ENCODE measurements around the gene IDI2. TPM values are rescaled to one million over a fixed set of nuclear protein-coding genes. Genes with fewer than 3 reads are reported as not detected.

Gene IDI2
- total RNA-seq, 1 donor from 2014 or later: 0.13 TPM

DNA sequence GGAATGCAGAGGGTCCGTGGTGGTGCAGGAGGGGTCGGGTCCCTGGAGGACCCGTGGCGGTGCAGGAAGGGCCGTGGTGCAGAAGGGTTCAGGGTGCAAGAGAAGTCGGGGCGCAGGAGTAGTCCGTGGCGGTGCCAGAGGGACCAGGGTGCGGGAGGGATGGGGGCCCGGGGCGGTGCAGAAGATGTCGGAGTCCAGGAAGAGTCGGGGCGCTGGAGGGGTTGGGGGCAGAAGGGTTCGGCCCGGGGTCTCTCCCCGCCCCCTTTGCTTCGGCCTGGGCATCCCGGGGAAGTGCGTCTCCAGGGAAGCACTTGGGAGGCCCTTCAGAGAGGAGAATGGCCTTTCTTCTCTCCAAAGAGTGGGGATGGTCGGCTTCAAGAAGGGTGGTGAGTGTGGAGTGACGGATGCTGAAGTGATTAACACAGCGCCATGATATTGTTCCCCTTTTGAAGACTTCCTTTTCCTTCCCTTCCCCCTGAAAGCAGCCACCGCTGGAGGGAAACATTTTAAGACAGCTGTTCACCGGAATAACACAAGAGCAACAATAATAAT lies 31.5 kb upstream of the IDI2 start:
- H3K4me3 ChIP-seq (ENCODE audit: low read depth, low read length): peak overlapping the region; percentile 99
- TF ChIP-seq, protein P1, sequence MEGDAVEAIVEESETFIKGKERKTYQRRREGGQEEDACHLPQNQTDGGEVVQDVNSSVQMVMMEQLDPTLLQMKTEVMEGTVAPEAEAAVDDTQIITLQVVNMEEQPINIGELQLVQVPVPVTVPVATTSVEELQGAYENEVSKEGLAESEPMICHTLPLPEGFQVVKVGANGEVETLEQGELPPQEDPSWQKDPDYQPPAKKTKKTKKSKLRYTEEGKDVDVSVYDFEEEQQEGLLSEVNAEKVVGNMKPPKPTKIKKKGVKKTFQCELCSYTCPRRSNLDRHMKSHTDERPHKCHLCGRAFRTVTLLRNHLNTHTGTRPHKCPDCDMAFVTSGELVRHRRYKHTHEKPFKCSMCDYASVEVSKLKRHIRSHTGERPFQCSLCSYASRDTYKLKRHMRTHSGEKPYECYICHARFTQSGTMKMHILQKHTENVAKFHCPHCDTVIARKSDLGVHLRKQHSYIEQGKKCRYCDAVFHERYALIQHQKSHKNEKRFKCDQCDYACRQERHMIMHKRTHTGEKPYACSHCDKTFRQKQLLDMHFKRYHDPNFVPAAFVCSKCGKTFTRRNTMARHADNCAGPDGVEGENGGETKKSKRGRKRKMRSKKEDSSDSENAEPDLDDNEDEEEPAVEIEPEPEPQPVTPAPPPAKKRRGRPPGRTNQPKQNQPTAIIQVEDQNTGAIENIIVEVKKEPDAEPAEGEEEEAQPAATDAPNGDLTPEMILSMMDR (IDR thresholded peaks at IDR 0.05; ENCODE audit: insufficient read depth, low read length, poor library complexity, severe bottlenecking): no peak
- H3K27me3 ChIP-seq (ENCODE audit: control insufficient read depth, insufficient read depth, low read length): no peaks in the 10 kb centered on the region
- no peaks in the 10 kb centered on the region for H3K36me3 ChIP-seq (ENCODE audit: control insufficient read depth, insufficient read depth, low read length)
- DNase-seq (ENCODE audit: low read depth): no peak

DNA sequence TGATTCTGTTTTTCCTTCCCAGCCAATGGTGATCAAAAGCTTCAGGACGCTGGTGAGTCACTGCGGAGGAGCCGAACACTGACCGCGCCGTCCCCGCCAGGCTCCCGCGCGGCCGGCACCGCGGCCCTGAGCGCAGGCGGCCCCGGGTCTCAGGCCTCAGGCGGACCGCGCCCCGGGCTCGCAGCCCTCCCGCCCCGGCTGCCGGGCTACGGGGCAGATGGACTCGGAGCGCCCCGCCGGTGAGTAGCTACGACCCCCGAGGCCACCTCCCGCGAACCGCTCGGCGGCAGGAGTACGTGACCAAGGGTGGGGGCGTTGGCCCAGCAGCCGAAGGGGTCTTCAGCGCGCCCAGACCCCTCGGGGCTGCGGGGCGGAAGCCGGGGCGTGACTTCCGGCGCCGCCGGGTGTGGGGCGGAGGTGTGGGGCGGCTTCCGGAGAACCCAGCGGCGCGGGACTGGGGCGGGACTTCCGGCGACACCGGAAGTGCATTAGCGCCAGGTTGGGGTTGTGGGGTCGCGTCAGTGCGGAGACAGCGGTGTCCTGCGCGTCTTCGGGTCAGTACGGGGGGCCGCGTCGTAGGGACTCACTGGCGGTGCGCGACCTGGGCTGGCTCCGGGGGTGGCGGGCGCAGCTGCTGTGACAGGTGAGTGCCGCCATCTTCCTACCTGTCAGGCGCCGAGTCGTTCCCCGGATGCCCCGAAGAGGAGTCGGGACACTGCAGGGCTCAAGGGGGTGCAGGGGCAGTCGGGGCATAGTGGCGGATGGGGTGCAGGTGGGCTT lies 30.9 kb upstream of the IDI2 start, which contains the start of gene WDR37:
Gene WDR37 (plus strand): TSS at position 60 of the 780 bp plus-strand sequence. CDS start 15,771 bp downstream, outside the sequence.
- H3K27me3 ChIP-seq (ENCODE audit: control insufficient read depth, insufficient read depth, low read length): no peaks in the 10 kb centered on the region
- TF ChIP-seq, protein P1 (IDR thresholded peaks at IDR 0.05; ENCODE audit: insufficient read depth, low read length, poor library complexity, severe bottlenecking): no peak
- DNase-seq (ENCODE audit: low read depth): peak; percentile 65
- H3K4me3 ChIP-seq (ENCODE audit: low read depth, low read length): peak within 1 kb of the TSS; percentile 99
- no peaks in the 10 kb centered on the region for H3K36me3 ChIP-seq (ENCODE audit: control insufficient read depth, insufficient read depth, low read length)

GRCh38 chr10:1054684-1055083 lies 29.0 kb upstream of the IDI2 start:
- DNase-seq (ENCODE audit: low read depth): no peak
- no peaks in the 10 kb centered on the region for H3K27me3 ChIP-seq (ENCODE audit: control insufficient read depth, insufficient read depth, low read length)
- H3K36me3 ChIP-seq (ENCODE audit: control insufficient read depth, insufficient read depth, low read length): no peaks in the 10 kb centered on the region
- TF ChIP-seq, protein P1 (IDR thresholded peaks at IDR 0.05; ENCODE audit: insufficient read depth, low read length, poor library complexity, severe bottlenecking): no peak
- no peak overlapping the region for H3K4me3 ChIP-seq (ENCODE audit: low read depth, low read length)

DNA sequence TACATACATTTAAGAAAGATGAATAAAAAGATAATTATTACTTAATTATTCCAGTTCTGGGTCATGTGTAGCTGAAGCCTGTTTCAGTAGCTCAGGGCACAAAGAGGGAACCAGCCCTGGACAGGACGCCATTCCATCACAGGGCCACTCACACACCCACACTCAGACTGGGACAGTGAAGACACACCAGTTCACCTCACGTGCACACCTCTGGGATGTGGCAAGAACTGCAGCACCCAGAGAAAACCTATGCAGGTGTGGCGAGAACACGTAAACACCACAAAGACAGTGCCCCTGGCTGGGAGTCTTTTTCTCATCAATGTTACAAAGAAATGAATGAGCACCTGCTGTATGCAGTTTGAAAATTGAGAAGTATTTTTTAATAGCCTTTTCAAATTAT lies 24.9 kb upstream of the IDI2 start:
- Histone ChIP-seq H3K36me3 (ENCODE audit: control insufficient read depth, insufficient read depth, low read length) (no peaks in the 10 kb centered on the region), H3K4me3 (ENCODE audit: low read depth, low read length) (no peak overlapping the region), H3K27me3 (ENCODE audit: control insufficient read depth, insufficient read depth, low read length) (no peaks in the 10 kb centered on the region)
- TF ChIP-seq, protein P1 (IDR thresholded peaks at IDR 0.05; ENCODE audit: insufficient read depth, low read length, poor library complexity, severe bottlenecking): no peak
- no peak for DNase-seq (ENCODE audit: low read depth)

GRCh38 chr10:1050145-1050544 lies 24.5 kb upstream of the IDI2 start:
- TF ChIP-seq, protein P1 (IDR thresholded peaks at IDR 0.05; ENCODE audit: insufficient read depth, low read length, poor library complexity, severe bottlenecking): no peak
- H3K4me3 ChIP-seq (ENCODE audit: low read depth, low read length): peak overlapping the region; percentile 90
- no peaks in the 10 kb centered on the region for H3K36me3 ChIP-seq (ENCODE audit: control insufficient read depth, insufficient read depth, low read length)
- no peaks in the 10 kb centered on the region for H3K27me3 ChIP-seq (ENCODE audit: control insufficient read depth, insufficient read depth, low read length)
- DNase-seq (ENCODE audit: low read depth): no peak
